DMS153 treated with DMSO at 0.1 percent for 48 hours (cell line): Measurements from ENCODE around the gene CLTCL1.
"Not testable (repeated sequence)": the region's sequence is repeated elsewhere in the genome, so short reads cannot be mapped to it uniquely, and the experiment has no call there.

Source experiments
- DNase-seq: peaks from one replicate; lab custom pipeline; 2025; ENCODE audit not compliant: unreplicated experiment; lab: John Stamatoyannopoulos, UW

Gene CLTCL1

DNA sequence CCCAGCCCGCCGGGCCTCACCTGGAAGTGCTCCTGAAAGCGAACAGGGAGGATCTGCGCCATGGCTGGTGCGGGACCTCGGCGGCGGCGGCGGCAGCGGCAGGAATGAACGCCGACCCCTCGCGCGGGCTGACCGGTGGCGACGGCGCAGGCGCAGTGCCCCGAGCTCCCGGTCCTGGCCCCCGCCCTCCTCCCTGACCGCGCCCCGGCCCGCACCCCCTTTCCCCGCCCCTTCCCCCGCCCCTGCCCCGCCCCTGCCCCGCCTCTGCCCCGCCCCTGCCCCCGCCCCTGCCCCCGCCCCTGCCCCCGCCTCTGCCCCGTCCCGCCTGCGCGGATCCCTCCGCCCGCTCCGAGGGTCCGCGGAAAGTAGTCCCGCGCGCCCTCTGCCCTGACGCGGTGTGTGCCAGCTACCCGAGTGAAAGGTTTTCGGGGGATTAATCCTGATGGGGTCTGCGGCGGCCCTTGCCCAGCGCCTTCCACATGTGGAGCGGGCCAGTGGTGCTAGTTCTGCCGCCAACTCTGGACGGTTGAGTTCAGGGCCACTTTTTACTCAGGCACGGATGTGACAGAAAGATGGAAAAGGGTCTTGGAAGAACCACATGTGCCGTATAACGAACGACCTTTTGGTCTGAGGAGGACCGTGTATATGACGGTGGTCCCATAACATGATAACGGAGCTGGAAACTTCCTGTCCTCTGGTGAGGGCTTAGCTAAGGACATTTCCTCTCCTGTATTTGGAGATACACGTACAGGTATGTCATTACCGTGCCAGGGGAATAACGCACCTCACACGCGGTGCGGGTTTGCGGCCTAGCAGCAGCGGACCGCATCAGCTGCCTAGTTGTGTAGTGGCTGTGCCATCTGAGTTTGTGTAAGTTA lies at the start of gene CLTCL1:
Gene CLTCL1, minus strand, starts transcription at position 140 of the 878 bp plus-strand sequence. Its CDS starts 78 bp downstream, at position 62.
- peak; percentile 30 for DNase-seq

DNA sequence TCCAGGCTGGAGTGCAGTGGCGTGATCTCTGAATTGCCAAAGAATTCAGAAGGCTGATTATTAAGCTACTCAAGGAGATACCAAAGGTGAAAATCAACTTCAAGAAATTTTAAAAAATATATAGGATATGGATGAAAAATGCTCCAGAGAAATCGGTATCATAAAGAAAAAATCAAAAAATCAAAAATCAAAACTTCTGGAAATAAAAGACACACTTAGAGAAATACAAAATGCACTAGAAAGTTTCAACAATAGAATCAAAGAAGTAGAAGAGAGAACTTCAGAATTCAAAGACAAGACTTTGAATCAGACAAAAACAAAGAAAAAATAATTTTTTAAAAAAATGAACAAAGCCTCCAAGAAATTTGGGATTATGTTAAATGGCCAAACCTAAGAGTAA lies 45.6 kb upstream of the CLTCL1 start:
- DNase-seq, result no peak

DNA sequence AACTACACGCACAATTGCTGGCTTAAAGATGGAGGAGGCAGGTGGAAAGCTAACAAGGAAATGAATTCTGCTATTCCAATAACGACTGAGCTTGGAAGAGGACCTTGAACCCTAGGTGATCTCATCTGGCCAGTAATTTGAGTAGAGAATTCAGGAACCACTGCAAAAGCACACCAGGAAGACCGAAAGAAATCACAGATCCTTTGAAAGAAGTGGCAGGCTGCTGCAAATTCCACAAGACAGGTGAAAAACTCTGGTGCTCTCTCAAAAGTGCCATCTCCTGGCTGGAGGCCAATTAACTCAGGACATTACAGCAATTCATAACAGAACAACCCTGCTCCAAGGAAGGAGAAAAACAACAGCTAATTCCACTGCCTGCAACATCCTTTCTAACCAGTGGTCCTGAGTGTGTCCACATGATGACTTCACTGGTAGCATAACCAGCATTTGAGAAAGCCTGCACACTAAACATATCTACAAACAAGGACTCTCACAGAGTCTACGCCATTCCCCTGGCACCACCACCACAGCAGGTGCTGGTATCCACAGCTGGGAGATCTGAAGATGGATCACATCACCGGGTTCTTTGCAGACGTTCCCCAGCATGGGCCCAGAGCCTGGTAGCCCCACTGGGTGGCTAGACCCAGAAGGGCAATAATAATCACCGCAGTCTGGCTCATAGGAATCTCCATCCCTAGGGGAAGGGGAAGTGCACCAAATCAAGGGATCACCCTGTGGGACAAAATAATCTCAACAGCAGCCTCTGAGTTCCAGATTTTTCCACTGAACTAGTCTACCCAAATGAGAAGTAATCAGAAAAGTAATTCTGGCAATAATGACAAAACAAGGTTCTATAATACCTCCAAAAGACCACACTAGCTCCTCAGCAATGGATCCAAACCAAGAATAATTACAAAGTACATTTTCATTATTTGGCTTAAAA lies 44.9 kb upstream of the CLTCL1 start:
- DNase-seq, result no peak

DNA sequence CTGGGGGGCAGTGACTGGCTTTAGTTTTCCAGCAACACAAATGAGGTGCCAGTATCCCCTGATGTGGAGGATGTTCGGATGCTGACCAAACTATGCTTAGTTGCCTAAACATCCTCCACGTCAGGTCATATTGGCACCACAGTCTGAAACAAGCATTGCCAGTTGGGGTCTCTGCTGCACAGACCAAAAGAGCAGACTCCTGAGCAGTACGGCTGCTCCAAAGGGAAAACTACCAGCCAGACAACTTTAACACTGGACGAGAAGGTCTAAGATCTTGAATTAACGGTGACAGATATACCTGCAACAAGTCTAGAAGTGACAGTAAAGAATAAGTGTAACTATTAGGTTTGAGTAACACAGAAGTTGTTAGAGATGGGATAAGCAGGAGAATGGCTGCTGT lies 40.5 kb upstream of the CLTCL1 start:
- DNase-seq, result no peak

DNA sequence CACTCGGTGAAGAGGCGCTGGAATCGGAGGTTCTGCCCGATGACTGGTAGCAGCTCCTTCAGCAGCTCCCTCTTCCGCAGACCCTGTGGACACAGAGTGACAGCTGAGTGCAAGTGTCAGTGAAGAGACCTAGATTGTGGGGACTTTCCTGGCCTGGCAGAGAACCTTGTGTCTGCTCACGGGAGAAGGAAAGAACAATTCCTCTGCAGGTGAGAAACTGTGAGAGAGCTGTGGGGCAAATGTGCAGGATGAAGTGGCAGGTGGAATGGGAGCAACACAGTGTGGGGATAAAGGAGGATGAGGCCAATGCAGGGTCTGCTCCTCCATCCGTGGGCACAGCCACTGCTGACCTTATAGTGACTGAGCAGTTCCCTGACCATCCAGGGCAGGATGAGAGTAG lies 40.0 kb upstream of the CLTCL1 start:
- no peak for DNase-seq

DNA sequence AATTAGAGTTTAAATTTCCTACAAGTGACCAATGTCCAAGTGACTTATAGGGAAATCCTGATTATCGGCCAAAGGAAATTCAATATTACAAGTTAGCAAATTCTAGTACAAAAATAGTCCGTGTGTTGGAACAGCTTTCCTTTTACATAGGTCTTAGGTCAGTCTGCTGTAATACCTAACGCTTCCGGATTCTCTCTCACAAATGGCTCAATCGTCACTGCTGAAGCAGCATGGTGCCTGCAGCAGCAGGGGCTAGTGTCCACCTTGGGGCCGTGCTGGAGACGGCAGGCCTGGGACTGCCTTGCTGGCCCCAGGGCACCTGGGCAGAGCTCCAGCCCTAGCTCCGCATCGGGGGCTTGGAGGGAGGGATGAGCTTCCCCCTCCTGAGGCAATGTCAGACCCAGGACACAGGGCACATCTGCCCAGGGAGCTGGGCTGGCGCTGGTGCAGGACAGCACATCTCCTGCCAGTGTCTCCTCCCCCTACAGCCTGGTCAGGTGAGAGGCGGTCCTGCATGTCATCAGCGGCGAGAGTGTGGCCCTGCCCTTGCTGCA lies 39.4 kb upstream of the CLTCL1 start:
- DNase-seq, result no peak

DNA sequence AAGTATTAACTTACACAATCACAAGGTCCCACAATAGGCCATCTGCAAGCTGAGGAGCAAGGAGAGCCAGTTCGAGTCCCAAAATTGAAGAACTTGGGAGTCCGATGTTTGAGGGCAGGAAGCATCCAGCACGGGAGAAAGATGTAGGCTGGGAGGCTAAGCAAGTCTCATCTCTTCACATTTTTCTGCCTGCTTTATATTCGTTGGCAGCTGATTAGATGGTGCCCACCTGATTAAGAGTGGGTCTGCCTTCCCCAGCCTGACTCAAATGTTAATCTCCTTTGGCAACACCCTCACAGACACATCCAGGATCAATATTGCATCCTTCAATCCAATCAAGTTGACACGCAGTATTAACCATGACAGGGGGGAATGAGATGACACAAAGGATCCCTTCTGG lies 38.7 kb upstream of the CLTCL1 start:
- not testable (repeated sequence) for DNase-seq

DNA sequence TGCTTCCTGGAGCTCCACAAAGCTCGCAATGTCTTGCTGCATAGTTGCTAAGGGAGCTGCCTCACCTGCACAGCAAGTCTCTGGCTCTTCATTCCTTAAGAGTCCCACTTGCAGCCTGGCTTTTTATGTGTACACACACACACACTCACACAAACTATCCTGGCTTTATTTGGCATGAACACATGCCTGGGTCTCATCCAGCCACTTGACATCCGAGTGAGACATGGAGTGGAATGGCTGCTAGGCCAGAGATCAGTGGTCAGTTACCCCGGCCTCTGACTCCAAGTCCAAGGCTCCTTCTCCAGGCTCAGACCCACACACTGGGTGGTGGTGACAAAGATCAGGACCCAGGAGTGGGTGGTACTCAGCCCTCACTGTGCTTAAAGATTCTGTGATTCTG lies 37.9 kb upstream of the CLTCL1 start:
- no peak for DNase-seq

DNA sequence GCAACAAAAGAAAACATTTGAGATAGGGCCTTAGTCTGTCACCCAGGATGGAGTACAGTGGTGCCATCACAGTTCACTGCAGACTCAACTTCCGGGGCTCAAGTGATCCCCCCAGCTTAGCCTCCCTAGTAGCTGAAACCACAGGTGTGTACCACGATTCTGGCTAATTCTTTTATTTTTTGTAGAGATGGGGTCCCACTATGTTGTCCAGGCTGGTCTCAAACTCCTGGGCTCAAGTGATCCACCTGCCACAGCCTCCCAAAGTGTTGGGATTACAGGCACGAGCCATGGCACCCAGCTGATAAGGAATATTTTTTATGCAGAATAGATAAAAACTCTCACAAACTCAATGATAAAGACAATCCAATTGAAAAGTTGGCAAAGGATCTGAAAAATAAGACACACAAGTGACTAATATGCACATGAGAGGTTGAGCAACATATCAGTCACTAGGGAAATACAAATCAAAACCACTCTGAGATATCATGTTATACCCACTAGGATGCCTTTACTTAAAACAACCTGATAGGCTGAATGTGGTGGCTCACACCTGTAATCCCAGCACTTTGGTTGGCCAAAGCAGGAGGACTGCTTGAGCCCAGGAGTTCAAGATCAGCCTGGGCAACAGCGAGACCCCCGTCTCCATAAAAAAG lies 33.9 kb upstream of the CLTCL1 start:
- DNase-seq, result no peak

DNA sequence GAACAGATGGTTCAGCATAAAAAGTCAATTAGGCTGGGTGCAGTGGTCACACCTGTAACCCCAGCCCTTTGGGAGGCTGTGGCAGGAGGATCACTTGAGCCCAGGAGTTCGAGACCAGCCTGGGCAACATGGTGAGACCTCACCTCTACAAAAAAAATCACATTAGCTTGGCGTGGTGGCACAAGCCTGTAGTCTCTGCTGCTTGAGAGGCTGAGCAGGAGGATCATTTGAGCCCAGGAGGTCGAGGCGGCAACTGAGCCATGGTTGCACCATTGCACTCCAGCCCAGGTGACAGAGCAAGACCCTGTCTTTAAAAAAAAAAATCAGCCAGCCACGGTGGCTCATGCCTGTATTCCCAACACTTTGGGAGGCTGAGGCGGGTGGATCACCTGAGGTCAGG lies 31.9 kb upstream of the CLTCL1 start:
- not testable (repeated sequence) for DNase-seq

DNA sequence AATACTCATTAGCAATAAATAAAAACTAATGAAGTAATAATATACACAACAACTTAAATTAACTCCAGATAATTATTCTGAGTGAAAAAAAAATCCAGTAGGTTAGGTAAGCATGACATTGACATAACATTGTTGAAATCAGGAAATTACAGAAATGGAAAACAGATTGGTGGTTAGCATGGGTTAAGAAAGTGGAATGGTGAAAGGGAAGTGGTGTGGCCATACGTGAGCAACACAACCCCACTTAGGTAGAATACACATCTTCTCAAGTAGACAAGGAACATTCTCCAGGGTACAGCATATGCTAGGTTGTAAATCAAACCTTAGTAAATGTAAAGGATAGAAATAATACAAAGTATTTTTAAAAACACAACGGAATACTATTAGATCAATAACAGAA lies 30.2 kb upstream of the CLTCL1 start:
- no peak for DNase-seq

DNA sequence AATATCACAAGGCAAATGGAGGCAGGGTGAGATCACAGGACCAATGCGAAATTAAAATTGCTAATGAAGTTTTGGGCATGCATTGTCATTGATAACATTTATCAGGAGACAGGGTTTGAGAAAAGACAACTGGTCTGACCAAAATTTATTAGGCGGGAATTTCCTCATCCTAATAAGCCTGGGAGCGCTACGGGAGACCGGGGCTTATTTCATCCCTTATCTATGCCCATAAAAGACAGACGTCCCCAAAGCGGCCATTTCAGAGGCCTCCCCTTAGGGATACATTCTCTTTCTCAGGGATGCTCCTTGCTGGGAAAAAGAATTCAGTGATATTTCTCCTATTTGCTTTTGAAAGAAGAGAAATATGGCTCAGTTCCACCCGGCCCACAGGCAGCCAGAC lies 28.6 kb upstream of the CLTCL1 start:
- not testable (repeated sequence) for DNase-seq

DNA sequence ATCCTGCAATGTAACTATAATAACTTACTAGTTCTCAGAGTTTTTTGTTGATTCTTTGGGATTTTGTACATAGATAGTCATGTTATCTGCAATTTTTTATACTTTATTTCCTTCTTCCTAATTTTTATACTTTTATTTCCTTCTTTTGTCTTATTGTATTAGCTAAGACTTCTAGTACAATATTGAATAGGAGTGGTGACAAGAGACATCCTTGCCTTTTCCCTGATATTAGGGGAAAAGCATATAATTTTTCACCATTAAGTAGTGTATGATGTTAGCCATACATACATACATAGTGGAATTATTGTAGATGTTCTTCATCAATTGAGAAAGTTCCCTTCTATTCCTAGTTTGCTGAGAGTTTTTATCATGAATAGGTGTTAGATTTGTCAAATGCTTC lies 27.8 kb upstream of the CLTCL1 start:
- DNase-seq, result no peak

DNA sequence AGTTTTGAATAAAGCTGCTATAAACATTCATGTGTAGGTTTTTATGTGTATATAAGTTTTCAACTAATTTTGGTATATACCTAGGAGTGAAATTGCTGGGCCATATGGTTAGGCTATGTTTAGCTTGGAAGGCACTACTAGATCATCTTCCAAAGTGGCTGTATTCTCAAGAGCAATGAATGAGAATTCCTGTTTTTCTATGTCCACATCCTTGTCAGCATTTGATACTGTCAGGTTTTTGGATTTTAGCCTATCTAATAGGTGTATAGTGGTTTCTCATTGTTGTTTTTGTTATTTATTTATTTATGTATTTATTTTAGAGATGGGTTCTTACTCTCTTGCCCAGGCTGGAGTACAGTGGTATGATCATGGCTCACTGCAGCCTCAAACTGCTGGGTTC lies 26.3 kb upstream of the CLTCL1 start:
- DNase-seq, result no peak

DNA sequence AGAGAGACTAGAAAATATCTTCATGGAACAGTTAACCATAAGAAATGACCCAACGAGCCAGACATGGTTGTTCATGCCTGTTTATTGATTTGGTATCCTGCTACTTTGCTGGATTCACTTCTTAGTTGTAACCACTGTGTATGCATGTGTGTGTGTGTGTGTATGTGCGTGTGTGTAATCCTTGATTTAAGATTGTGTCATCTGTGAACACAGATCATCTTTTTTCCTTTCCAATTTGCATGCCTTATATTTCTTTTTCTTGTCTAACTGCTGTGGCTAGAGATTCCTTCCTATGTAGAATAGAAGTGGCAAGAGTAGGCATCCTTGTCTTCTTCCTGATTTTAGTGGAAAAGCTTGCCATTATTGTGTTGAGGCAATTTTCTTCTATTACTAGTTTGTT lies 16.4 kb upstream of the CLTCL1 start:
- no peak for DNase-seq

DNA sequence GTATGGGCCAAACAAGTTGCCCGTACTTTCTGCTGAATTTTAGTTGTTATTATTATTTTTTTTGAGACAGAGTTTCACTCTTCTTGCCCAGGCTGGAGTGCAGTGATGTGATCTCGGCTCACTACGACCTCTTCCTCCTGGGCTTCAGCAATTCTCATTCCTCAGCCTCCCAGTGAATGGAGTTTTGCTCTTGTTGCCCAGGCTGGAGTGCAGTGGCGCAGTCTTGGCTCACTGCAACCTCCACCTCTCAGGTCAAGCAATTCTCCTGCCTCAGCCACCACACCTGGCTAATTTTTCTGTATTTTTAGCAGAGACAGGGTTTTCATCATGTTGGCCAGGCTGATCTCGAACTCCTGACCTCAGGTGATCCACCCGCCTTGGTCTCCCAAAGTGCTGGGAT lies 15.0 kb upstream of the CLTCL1 start:
- not testable (repeated sequence) for DNase-seq

DNA sequence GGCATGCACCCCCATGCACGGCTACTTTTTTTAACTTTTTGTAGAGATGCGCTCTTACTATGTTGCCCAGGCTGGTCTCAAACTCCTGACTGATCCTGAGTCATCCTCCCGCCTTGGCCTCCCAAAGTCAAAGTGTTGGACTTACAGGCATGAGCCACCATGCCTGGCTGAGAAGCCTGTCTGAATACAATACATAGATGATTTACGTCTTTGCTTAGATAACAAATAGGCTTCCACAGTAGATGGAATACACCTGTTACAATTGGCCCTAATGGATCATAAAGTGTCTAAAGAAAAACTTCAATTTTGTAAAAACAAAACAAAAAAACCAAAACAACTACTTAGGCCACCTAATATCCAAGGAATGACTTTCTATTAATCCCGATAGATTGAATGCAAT lies 13.0 kb upstream of the CLTCL1 start:
- no peak for DNase-seq

DNA sequence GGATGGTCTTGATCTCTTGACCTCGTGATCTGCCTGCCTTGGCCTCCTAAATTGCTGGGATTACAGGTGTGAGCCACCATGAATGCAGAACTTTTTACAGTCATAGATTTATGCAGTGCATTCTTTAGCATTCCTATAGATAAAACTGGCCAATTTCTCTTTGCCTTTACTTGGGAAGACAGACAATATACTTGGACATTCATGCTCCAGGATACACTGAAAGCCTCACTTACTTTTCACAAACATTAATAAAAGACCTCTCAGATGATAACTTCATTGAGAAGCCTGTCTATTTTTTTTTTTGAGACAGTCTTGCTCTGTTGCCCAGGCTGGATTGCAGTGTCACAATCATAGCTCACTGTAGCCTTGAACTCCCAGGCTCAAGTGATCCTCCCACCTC lies 12.3 kb upstream of the CLTCL1 start:
- DNase-seq, result no peak

DNA sequence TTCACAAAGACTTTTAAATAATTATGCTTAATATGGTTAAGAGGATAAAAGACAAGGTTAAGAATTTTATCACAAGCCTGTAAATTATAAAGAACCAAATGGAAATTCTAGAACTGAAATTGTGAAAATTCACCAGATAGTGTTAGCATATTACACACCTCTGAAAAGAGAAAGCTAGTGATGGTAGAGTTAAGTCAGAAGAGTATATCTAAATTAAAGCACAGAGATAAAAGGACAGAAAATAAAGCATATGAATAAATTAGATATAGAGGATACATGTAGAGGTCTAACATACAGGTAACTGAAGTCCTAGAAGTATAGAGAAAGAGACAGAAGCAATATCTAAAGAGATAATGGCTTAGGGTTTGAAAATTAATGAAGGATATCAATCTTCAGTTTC lies 4.2 kb upstream of the CLTCL1 start:
- DNase-seq, result no peak

DNA sequence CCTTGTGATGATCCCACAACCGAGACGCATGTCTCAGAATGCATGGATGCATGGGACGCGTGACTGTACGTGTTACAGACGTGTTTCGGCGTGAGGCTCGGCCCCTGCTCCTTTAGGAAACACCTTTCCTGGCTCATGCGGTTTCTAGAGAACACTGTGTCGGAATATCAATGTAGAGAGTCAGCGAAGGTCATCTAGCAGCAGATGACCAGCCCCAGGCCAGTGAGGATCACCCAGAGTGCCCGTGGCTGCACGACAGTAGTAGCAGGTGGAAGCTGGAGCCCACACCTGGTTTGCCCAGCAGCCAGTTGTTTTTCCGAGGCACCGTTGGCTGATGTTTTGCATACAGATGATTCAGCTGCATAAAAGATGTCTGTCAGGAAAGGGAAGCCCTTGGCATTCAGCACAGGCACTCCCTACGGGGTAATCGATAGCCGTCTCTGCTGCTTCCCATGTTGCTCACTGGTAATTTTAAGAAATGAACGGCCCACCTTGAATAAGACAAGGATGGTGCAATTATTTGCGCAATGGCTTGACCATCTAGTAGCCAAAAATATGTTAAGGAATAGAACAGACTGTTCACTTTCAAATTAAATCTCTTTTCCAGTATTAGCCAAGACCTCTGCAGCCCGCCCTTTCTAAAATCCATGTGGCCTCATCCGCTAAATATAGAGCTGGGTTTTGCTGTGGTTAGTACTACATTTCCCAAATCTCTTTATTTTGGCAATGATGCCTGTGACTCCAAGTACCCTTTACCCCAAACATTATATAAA lies 1.1 kb upstream of the CLTCL1 start:
- DNase-seq, result peak; percentile 44
